Endothelial cell of umbilical vein (primary cell): ENCODE data around the gene PDHX. TPM values are rescaled to one million over a fixed set of nuclear protein-coding genes. Genes with fewer than 3 reads are reported as not detected.

Experiments used
- BruUV-seq: library from RNA; stranded (reverse); fragments of 400-500 nt; replicated peaks from 2 replicates; lab custom pipeline; 2021; lab: Mats Ljungman, UMichigan
- CTCF ChIA-PET: fragments of 300-600, 350-600 bp; sonication (Branson Sonifier 250); formaldehyde crosslinking; loops from one replicate; lab custom pipeline; 2021; ENCODE audit warnings: antibody characterized with exemption, inconsistent platforms; lab: Charles Lee
- POLR2A ChIA-PET: fragments of 300-600, 350-600 bp; sonication (Branson Sonifier 250); formaldehyde crosslinking; loops from one replicate; lab custom pipeline; 2021; ENCODE audit warnings: antibody characterized with exemption, inconsistent platforms; lab: Charles Lee
- DNase-seq: peaks from one replicate; pipeline ENCODE4 v3.0.0-alpha.2; 2011; ENCODE audit warnings: low read depth, low spot score
- FAIRE-seq: peaks from 2 replicates; lab custom pipeline; 2011; peaks lifted over from hg19 to GRCh38; lab: Jason Lieb, UNC
- H2AFZ ChIP-seq: 2 replicates; pipeline ENCODE4 v1.6.0; 2012; ENCODE audit warnings: low read depth, low read length, control low read depth, inconsistent platforms
- H3K27ac ChIP-seq: 2 replicates; pipeline ENCODE4 v1.5.1; 2011; ENCODE audit warnings: low read depth, mild to moderate bottlenecking, control low read depth, low read length, moderate library complexity; ENCODE audit not compliant: insufficient read depth
- H3K27me3 ChIP-seq, 2 experiments: 2 replicates each; pipeline versions ENCODE4 v1.6.0 to v1.6.1; 2011; ENCODE audit warnings: low read length in 2 of 2, mixed read lengths in 1 of 2; ENCODE audit not compliant: control insufficient read depth in 2 of 2, insufficient read depth in 2 of 2
- H3K36me3 ChIP-seq, 2 experiments: 2 replicates in 1 of 2; 3 replicates in 1 of 2; pipeline ENCODE4 v1.5.1; 2011; ENCODE audit warnings: low read length in 2 of 2, mild to moderate bottlenecking in 1 of 2, moderate library complexity in 1 of 2; ENCODE audit not compliant: control insufficient read depth in 2 of 2, insufficient read depth in 2 of 2; ENCODE audit errors: extremely low read depth in 1 of 2
- H3K4me1 ChIP-seq: 3 replicates; pipeline ENCODE4 v1.5.1; 2011; ENCODE audit warnings: mild to moderate bottlenecking, low read length; ENCODE audit not compliant: control insufficient read depth, insufficient read depth; ENCODE audit errors: extremely low read depth
- H3K4me2 ChIP-seq: 2 replicates; pipeline ENCODE4 v1.6.1; 2011; ENCODE audit warnings: low read length, control low read depth, mixed read lengths; ENCODE audit not compliant: insufficient read depth
- H3K4me3 ChIP-seq, 3 experiments: fragments of 200-600 bp in 1 of 3; sonication (generic), shearing (Covaris generic) in 1 of 3; replicated peaks in 1 of 3; 2 replicates each; pipeline ENCODE4 v1.5.1; 2011 to 2016; ENCODE audit warnings: control low read depth in 3 of 3, low read length in 3 of 3, mild to moderate bottlenecking in 2 of 3, inconsistent platforms in 1 of 3, low read depth in 1 of 3, moderate library complexity in 1 of 3; ENCODE audit not compliant: insufficient read depth in 1 of 3
- H3K79me2 ChIP-seq: 2 replicates; pipeline ENCODE4 v1.6.0; 2012; ENCODE audit warnings: low read length, inconsistent platforms; ENCODE audit not compliant: control insufficient read depth, insufficient read depth
- H3K9ac ChIP-seq: replicated peaks from 2 replicates; pipeline ENCODE3; 2011; ENCODE audit warnings: low read length, control low read depth; ENCODE audit not compliant: insufficient read depth; ENCODE audit errors: extremely low read depth
- H3K9me1 ChIP-seq: replicated peaks from 3 replicates; pipeline ENCODE4 v1.6.0; 2011; ENCODE audit warnings: mild to moderate bottlenecking, low read length; ENCODE audit not compliant: control insufficient read depth, insufficient read depth; ENCODE audit errors: extremely low read depth
- H3K9me3 ChIP-seq: replicated peaks from 2 replicates; pipeline ENCODE4 v1.5.1; 2012; ENCODE audit warnings: low read length, inconsistent platforms; ENCODE audit not compliant: control insufficient read depth, insufficient read depth
- H4K20me1 ChIP-seq: replicated peaks from 2 replicates; pipeline ENCODE3; 2011; ENCODE audit warnings: mild to moderate bottlenecking, low read length; ENCODE audit not compliant: control insufficient read depth, insufficient read depth; ENCODE audit errors: extremely low read depth
- EZH2 ChIP-seq: IDR thresholded peaks from 2 replicates; pipeline ENCODE4 v1.6.1; 2012; ENCODE audit warnings: borderline replicate concordance, low read depth, mild to moderate bottlenecking, moderate library complexity, low read length, inconsistent platforms; ENCODE audit not compliant: severe bottlenecking
- FOS ChIP-seq: IDR thresholded peaks from 2 replicates; pipeline ENCODE4 v1.6.1; 2011; ENCODE audit warnings: mild to moderate bottlenecking, low read length, moderate library complexity, borderline replicate concordance; ENCODE audit not compliant: insufficient read depth
- JUN ChIP-seq: IDR thresholded peaks from 2 replicates; pipeline ENCODE4 v1.6.1; 2011; ENCODE audit warnings: borderline replicate concordance, low read depth; ENCODE audit not compliant: insufficient read length, insufficient read depth
- MYC ChIP-seq: IDR thresholded peaks from one replicate; pipeline ENCODE4 v1.6.1; 2011; ENCODE audit warnings: mild to moderate bottlenecking, low read depth, low read length
- POLR2AphosphoS5 ChIP-seq: IDR thresholded peaks from 2 replicates; pipeline ENCODE4 v1.6.1; 2012; ENCODE audit warnings: low read depth, mild to moderate bottlenecking, control low read depth, low read length, moderate library complexity; ENCODE audit not compliant: insufficient read depth
- dilution Hi-C: fragments of 300-500 bp; cut with MboI; formaldehyde crosslinking; loops from one replicate; pipeline ENCODE4 v1.15.0; 2019; ENCODE audit warnings: low sequenced_read_pairs; ENCODE audit not compliant: extremely low pct_ligation_motif_present
- intact Hi-C: fragments of 100-400 bp; cut with micrococcal nuclease; formaldehyde crosslinking; loops from one replicate; pipeline ENCODE4 v1.10.0; 2022
- polyA plus RNA-seq, 4 experiments: library from polyadenylated mRNA; depleted of rRNA in 3 of 4; stranded (reverse) in 3 of 4; unstranded in 1 of 4; fragments of >200 nt; gene quantifications; 2 replicates each; pipeline versions ENCODE4 v1.2.1 to v1.2.3, GENCODE V29; 2011 to 2012; ENCODE audit warnings: missing spikeins in 1 of 4
- total RNA-seq: library from RNA; stranded (reverse); gene quantifications from 2 replicates; pipeline ENCODE4 v1.2.3, GENCODE V29; 2021
- TF ChIP-seq, protein P1 (sequence below), 2 donors: IDR thresholded peaks; 1 replicate in 1 of 2; 2 replicates in 1 of 2; pipeline ENCODE4 v1.5.1; 2011; ENCODE audit warnings: low read length in 2 of 2, mild to moderate bottlenecking in 2 of 2, moderate library complexity in 2 of 2, control low read depth in 1 of 2, inconsistent platforms in 1 of 2, low read depth in 1 of 2; ENCODE audit not compliant: insufficient read depth in 1 of 2; ENCODE audit errors: extremely low read depth in 1 of 2

PDHX gene
- total and polyA plus RNA-seq, 2 donors (not counting 3 experiments of a cell fraction or from before 2014, with no cell fraction given) = 10.5 to 30.5 TPM

DNA sequence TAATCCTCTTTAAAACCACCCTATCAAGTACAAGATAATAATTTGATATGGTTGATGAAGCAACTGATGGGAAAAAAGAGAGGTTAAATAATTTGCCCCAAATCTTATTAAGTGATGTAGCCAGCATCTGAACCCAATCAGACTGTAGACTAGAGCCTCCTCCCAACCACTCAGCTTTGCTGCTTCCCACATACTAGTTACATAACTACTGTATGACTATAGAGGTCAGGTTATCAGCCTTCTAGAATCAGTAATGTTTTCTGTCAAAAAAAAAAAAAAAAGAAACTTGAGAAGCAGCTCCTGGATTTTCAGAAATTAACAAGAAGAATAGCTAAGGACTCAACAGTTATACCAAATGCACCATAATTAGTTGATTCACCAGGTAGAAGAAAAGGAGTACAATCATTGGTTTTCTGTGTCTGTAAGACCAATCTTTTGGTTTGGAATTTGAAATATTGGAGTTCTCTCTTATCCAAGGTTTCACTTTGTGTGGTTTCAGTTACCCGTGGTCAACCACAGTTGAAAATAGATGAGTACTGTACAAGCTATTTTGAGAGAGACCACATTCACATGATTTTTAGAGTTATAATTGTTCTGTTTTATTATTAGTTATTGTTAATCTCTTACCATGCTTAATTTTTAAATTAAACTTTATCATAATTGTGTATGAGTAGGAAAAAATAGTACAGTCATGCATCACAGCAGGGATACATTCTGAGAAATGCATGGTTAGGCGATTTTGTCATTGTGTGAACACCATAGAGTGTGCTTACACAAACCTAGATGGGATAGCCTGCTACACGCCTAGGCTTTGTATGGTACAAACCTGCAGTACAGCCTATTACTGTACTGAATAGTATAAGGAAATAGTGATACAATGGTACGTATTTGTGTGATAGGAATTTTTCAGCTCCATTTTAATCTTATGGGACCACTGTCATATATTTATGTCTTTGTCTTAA lies 72.2 kb downstream of the PDHX start:
- H3K27ac ChIP-seq = no peak overlapping the region
- H3K36me3 ChIP-seq = peaks cover 0 to 5% of the 10 kb centered on the region in 2 experiments
- no peak overlapping the region for H3K4me2 ChIP-seq
- TF ChIP-seq MYC = no peak
- TF ChIP-seq FOS = no peak
- no peak for TF ChIP-seq EZH2
- TF ChIP-seq, protein P1, sequence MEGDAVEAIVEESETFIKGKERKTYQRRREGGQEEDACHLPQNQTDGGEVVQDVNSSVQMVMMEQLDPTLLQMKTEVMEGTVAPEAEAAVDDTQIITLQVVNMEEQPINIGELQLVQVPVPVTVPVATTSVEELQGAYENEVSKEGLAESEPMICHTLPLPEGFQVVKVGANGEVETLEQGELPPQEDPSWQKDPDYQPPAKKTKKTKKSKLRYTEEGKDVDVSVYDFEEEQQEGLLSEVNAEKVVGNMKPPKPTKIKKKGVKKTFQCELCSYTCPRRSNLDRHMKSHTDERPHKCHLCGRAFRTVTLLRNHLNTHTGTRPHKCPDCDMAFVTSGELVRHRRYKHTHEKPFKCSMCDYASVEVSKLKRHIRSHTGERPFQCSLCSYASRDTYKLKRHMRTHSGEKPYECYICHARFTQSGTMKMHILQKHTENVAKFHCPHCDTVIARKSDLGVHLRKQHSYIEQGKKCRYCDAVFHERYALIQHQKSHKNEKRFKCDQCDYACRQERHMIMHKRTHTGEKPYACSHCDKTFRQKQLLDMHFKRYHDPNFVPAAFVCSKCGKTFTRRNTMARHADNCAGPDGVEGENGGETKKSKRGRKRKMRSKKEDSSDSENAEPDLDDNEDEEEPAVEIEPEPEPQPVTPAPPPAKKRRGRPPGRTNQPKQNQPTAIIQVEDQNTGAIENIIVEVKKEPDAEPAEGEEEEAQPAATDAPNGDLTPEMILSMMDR (IDR thresholded peaks at IDR 0.05; ENCODE audit: extremely low read depth in 1 of 2, insufficient read depth in 1 of 2, low read depth in 1 of 2, low read length in 2 of 2) = no peak
- TF ChIP-seq POLR2AphosphoS5 = no peak
- TF ChIP-seq JUN = no peak
- no TSS peak for BruUV-seq
- dilution Hi-C loops (no loop called here), intact Hi-C loops (no loop called here)
- FAIRE-seq (no peak), DNase-seq (no peak)
- POLR2A ChIA-PET = interaction anchor here (0.5 to 0.6 kb wide), 2 partner anchors 24 to 162 kb away, joined by 3 to 13 read pairs; no protein-coding TSS in a partner anchor
- no peaks in the 10 kb centered on the region for H3K9me1 ChIP-seq
- H2AFZ ChIP-seq = no peak overlapping the region
- H3K79me2 ChIP-seq = no peaks in the 10 kb centered on the region
- no peak overlapping the region for H3K4me3 ChIP-seq
- no peak overlapping the region for H3K9ac ChIP-seq
- CTCF ChIA-PET = interaction anchor here (1.3 to 1.7 kb wide), 2 partner anchors 9 to 48 kb away, joined by 3 to 4 read pairs; no protein-coding TSS in a partner anchor
- H4K20me1 ChIP-seq = no peaks in the 10 kb centered on the region
- no peaks in the 10 kb centered on the region for H3K4me1 ChIP-seq
- H3K27me3 ChIP-seq = no peaks in the 10 kb centered on the region
- H3K9me3 ChIP-seq = no peaks in the 10 kb centered on the region
